Sigmoid colon (tissue), 7 donors: ENCODE measurements around the gene AVEN. TPM values are rescaled to one million over a fixed set of nuclear protein-coding genes. Genes with fewer than 3 reads are reported as not detected.

Experiments
- DNase-seq: peaks from one replicate; pipeline ENCODE4 v3.0.0-alpha.2; 2019
- H3K27ac ChIP-seq, 4 donors: fragments of 200-600 bp; sonication (generic); one replicate each; pipeline ENCODE4 v1.5.1; 2016 to 2019; ENCODE audit warnings: mild to moderate bottlenecking in 1 of 4
- H3K27me3 ChIP-seq, 3 donors: fragments of 200-600 bp; sonication (generic); one replicate each; pipeline ENCODE4 v1.5.1; 2019; ENCODE audit warnings: mild to moderate bottlenecking in 1 of 3
- H3K36me3 ChIP-seq, 4 donors: fragments of 200-600 bp; sonication (generic); one replicate each; pipeline ENCODE4 v1.5.1; 2016 to 2019
- H3K4me1 ChIP-seq, 4 donors: fragments of 200-600 bp; sonication (generic); one replicate each; pipeline ENCODE4 v1.5.1; 2017 to 2019
- H3K4me3 ChIP-seq, 4 donors: fragments of 200-600 bp; sonication (generic); one replicate each; pipeline ENCODE4 v1.5.1; 2017 to 2019; ENCODE audit warnings: mild to moderate bottlenecking in 2 of 4, moderate library complexity in 1 of 4
- H3K9me3 ChIP-seq, 4 donors: fragments of 200-600 bp in 3 of 4; sonication (generic) in 3 of 4; one replicate each; pipeline versions ENCODE4 v1.5.1 to v1.6.1; 2013 to 2019
- CTCF ChIP-seq, 4 experiments: fragments of 450-650 bp in 3 of 4; fragments of 200-600 bp in 1 of 4; IDR thresholded peaks; one replicate each; pipeline ENCODE4 v1.5.1; 2016 to 2019; ENCODE audit warnings: antibody characterized with exemption in 4 of 4, mild to moderate bottlenecking in 3 of 4, moderate library complexity in 2 of 4
- EP300 ChIP-seq, 4 donors: sonication (generic); formaldehyde crosslinking; IDR thresholded peaks; one replicate each; pipeline ENCODE4 v1.6.1; 2017; ENCODE audit warnings: antibody characterized with exemption in 4 of 4
- POLR2A ChIP-seq, 2 donors: fragments of 450-650 bp; IDR thresholded peaks; one replicate each; pipeline ENCODE4 v1.6.1; 2016; ENCODE audit warnings: antibody characterized with exemption in 2 of 2, mild to moderate bottlenecking in 2 of 2, moderate library complexity in 2 of 2
- POLR2AphosphoS5 ChIP-seq, 4 donors: sonication (generic); formaldehyde crosslinking; IDR thresholded peaks; one replicate each; pipeline ENCODE4 v1.6.1; 2017; ENCODE audit warnings: antibody characterized with exemption in 4 of 4
- WGBS, 2 donors: extraction: QIAGEN DNeasy Blood & Tissue Kit; methylation state at CpG; one replicate each; pipeline ENCODE4 v1.1.7; 2013; 5-methylcytosine and 5-hydroxymethylcytosine counted together
- intact Hi-C: fragments of 100-400 bp; cut with DNase I; formaldehyde crosslinking; loops from one replicate; pipeline ENCODE4 v1.15.1; 2023
- polyA plus RNA-seq, 3 donors: library from polyadenylated mRNA; stranded (reverse); fragments of 200-250 nt; gene quantifications; one replicate each; pipeline ENCODE4 v1.2.3, GENCODE V29; 2013
- total RNA-seq, 4 donors: library from RNA; depleted of rRNA; stranded (reverse); fragments of >200 nt; gene quantifications; one replicate each; pipeline ENCODE4 v1.1.0, GENCODE V29; 2016
- donor health status: healthy with polysubstance abuse.
- donor health status: Bipolar disorder and iron deficiency.
- donor health status: healthy.

Gene AVEN
- total and polyA plus RNA-seq, 7 donors: 9.2 to 23.3 (median 15.0) TPM

GRCh38 chr15:33960549-33960935 is 78.5 kb downstream of the AVEN start:
- Histone ChIP-seq H3K9me3 (no peaks in the 10 kb centered on the region), H3K4me3 (no peak overlapping the region), H3K4me1 (no peaks in the 10 kb centered on the region), H3K27ac (no peak overlapping the region), H3K36me3 (no peaks in the 10 kb centered on the region), H3K27me3 (no peaks in the 10 kb centered on the region)
- intact Hi-C loops: no loop called here
- no peak for TF ChIP-seq CTCF (IDR thresholded peaks at IDR 0.05)
- no peak for TF ChIP-seq POLR2AphosphoS5 (IDR thresholded peaks at IDR 0.05)
- no peak for TF ChIP-seq EP300 (IDR thresholded peaks at IDR 0.05)
- TF ChIP-seq POLR2A (IDR thresholded peaks at IDR 0.05): no peak
- DNase-seq: no peak
- WGBS, 2 donors: 91 to 92% methylated on average over 3 of the region's 3 CpGs

GRCh38 chr15:33959844-33960548 is 79.0 kb downstream of the AVEN start:
- Histone ChIP-seq H3K9me3 (no peaks in the 10 kb centered on the region), H3K27ac (no peak overlapping the region), H3K36me3 (no peaks in the 10 kb centered on the region), H3K27me3 (no peaks in the 10 kb centered on the region), H3K4me1 (no peaks in the 10 kb centered on the region), H3K4me3 (no peak overlapping the region)
- DNase-seq: no peak
- WGBS, 2 donors: 81 to 86% methylated on average over 7 of the region's 7 CpGs
- intact Hi-C loops: no loop called here
- TF ChIP-seq POLR2A (IDR thresholded peaks at IDR 0.05): no peak
- no peak for TF ChIP-seq EP300 (IDR thresholded peaks at IDR 0.05)
- no peak for TF ChIP-seq POLR2AphosphoS5 (IDR thresholded peaks at IDR 0.05)
- TF ChIP-seq CTCF (IDR thresholded peaks at IDR 0.05): no peak

- intact Hi-C loops: no loop called here
- no peak for TF ChIP-seq POLR2AphosphoS5 (IDR thresholded peaks at IDR 0.05)
- TF ChIP-seq POLR2A (IDR thresholded peaks at IDR 0.05): no peak
- no peak for TF ChIP-seq EP300 (IDR thresholded peaks at IDR 0.05)
- no peak for TF ChIP-seq CTCF (IDR thresholded peaks at IDR 0.05)
- no peaks in the 10 kb centered on the region for H3K27me3 ChIP-seq
- H3K36me3 ChIP-seq: no peaks in the 10 kb centered on the region
- DNase-seq: no peak
- no peaks in the 10 kb centered on the region for H3K4me1 ChIP-seq
- H3K9me3 ChIP-seq: no peaks in the 10 kb centered on the region
- H3K4me3 ChIP-seq: no peak overlapping the region
- H3K27ac ChIP-seq: no peak overlapping the region
- WGBS, 2 donors: 34 to 52% methylated on average over 1 of the region's 1 CpG
Observed at GRCh38 chr15:33956397-33956796, 82.6 kb downstream of the AVEN start.

- no peak overlapping the region for H3K4me3 ChIP-seq
- H3K27me3 ChIP-seq: no peaks in the 10 kb centered on the region
- DNase-seq: no peak
- no peaks in the 10 kb centered on the region for H3K36me3 ChIP-seq
- no peaks in the 10 kb centered on the region for H3K4me1 ChIP-seq
- H3K9me3 ChIP-seq: no peaks in the 10 kb centered on the region
- 80 to 84% methylated on average over 10 of the region's 10 CpGs for WGBS, 2 donors
- intact Hi-C loops: no loop called here
- no peak for TF ChIP-seq POLR2AphosphoS5 (IDR thresholded peaks at IDR 0.05)
- TF ChIP-seq CTCF (IDR thresholded peaks at IDR 0.05): no peak
- no peak for TF ChIP-seq POLR2A (IDR thresholded peaks at IDR 0.05)
- no peak for TF ChIP-seq EP300 (IDR thresholded peaks at IDR 0.05)
- H3K27ac ChIP-seq: no peak overlapping the region
Observed at GRCh38 chr15:33955945-33956344, 83.1 kb downstream of the AVEN start.

GRCh38 chr15:33946152-33946551 is 92.9 kb downstream of the AVEN start:
- Histone ChIP-seq H3K36me3 (no peaks in the 10 kb centered on the region), H3K27ac (no peak overlapping the region), H3K9me3 (no peaks in the 10 kb centered on the region), H3K4me1 (no peaks in the 10 kb centered on the region), H3K4me3 (no peak overlapping the region), H3K27me3 (no peaks in the 10 kb centered on the region)
- intact Hi-C loops: loop anchor here (10.0 kb wide), 1 partner anchor 61 kb away; no protein-coding TSS in a partner anchor
- 91 to 93% methylated on average over 1 of the region's 1 CpG for WGBS, 2 donors
- DNase-seq: no peak
- no peak for TF ChIP-seq POLR2AphosphoS5 (IDR thresholded peaks at IDR 0.05)
- TF ChIP-seq EP300 (IDR thresholded peaks at IDR 0.05): no peak
- no peak for TF ChIP-seq POLR2A (IDR thresholded peaks at IDR 0.05)
- TF ChIP-seq CTCF (IDR thresholded peaks at IDR 0.05): no peak
